Bronchial epithelial cell (primary cell): ENCODE results near the gene CTU2. TPM values are rescaled to one million over a fixed set of nuclear protein-coding genes. Genes with fewer than 3 reads are reported as not detected.

Experiments used
- DNase-seq: peaks from one replicate; pipeline ENCODE4 v3.0.0-alpha.2; 2010; ENCODE audit warnings: low read depth
- FAIRE-seq: peaks from 2 replicates; lab custom pipeline; 2011; peaks lifted over from hg19 to GRCh38; lab: Jason Lieb, UNC
- H3K27me3 ChIP-seq: 2 replicates; pipeline ENCODE4 v1.5.1; 2011; ENCODE audit warnings: low read length; ENCODE audit not compliant: control insufficient read depth, insufficient read depth
- H3K36me3 ChIP-seq: 2 replicates; pipeline ENCODE4 v1.5.1; 2011; ENCODE audit warnings: low read length; ENCODE audit not compliant: control insufficient read depth, insufficient read depth
- H3K4me3 ChIP-seq: 2 replicates; pipeline ENCODE4 v1.5.1; 2011; ENCODE audit warnings: mild to moderate bottlenecking, low read depth, low read length, control low read depth
- total RNA-seq: library from RNA; depleted of rRNA; stranded (reverse); fragments of >200 nt; gene quantifications from 2 replicates; pipeline ENCODE4 v1.2.1, GENCODE V29; 2014
- TF ChIP-seq, protein P1 (sequence below): IDR thresholded peaks from 2 replicates; pipeline ENCODE4 v1.5.1; 2011; ENCODE audit warnings: mild to moderate bottlenecking, moderate library complexity, low read length, control low read depth, inconsistent platforms; ENCODE audit not compliant: insufficient read depth, severe bottlenecking

The CTU2 gene
- total RNA-seq, 1 donor from 2014 or later, result 31.1 TPM

DNA sequence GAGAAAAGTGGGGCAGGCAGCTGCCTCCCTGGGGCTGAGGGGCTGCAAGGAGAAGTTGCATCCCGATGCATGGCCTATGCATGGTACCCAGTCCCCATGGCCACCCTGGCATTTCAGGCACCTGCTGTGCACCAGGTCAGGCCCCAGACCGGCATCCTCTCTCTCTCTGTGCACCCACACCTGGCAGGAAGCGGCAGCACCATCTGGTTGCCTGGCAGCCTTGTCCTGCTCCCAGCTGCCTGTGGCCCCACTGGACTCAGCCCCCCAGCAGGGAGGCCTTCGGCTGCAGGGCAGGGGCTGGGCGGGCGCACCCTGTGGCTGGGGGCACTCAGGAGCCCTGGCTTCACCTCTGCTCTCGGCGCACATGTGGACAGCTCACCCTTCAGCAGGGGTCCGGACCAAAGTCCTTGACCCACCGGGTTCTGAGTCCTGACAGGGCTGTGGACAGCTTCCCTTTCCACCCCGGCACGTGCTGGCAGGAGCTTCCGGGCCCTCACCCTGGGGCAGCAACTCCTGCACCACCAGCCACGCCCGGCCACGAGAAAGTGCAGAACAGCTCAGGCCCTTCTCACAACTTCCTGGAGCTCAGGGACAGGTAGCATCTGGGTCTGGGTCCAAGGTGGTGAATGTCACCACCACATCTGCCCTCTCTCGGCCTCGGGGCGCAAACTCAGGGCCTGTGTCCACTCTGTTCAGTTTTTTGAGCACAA lies 36.7 kb downstream of the CTU2 start:
- no peaks in the 10 kb centered on the region for H3K27me3 ChIP-seq
- H3K4me3 ChIP-seq, result no peak overlapping the region
- H3K36me3 ChIP-seq, result peaks cover 25% of the 10 kb centered on the region
- TF ChIP-seq, protein P1, sequence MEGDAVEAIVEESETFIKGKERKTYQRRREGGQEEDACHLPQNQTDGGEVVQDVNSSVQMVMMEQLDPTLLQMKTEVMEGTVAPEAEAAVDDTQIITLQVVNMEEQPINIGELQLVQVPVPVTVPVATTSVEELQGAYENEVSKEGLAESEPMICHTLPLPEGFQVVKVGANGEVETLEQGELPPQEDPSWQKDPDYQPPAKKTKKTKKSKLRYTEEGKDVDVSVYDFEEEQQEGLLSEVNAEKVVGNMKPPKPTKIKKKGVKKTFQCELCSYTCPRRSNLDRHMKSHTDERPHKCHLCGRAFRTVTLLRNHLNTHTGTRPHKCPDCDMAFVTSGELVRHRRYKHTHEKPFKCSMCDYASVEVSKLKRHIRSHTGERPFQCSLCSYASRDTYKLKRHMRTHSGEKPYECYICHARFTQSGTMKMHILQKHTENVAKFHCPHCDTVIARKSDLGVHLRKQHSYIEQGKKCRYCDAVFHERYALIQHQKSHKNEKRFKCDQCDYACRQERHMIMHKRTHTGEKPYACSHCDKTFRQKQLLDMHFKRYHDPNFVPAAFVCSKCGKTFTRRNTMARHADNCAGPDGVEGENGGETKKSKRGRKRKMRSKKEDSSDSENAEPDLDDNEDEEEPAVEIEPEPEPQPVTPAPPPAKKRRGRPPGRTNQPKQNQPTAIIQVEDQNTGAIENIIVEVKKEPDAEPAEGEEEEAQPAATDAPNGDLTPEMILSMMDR, result no peak
- FAIRE-seq, result no peak
- DNase-seq, result no peak

DNA sequence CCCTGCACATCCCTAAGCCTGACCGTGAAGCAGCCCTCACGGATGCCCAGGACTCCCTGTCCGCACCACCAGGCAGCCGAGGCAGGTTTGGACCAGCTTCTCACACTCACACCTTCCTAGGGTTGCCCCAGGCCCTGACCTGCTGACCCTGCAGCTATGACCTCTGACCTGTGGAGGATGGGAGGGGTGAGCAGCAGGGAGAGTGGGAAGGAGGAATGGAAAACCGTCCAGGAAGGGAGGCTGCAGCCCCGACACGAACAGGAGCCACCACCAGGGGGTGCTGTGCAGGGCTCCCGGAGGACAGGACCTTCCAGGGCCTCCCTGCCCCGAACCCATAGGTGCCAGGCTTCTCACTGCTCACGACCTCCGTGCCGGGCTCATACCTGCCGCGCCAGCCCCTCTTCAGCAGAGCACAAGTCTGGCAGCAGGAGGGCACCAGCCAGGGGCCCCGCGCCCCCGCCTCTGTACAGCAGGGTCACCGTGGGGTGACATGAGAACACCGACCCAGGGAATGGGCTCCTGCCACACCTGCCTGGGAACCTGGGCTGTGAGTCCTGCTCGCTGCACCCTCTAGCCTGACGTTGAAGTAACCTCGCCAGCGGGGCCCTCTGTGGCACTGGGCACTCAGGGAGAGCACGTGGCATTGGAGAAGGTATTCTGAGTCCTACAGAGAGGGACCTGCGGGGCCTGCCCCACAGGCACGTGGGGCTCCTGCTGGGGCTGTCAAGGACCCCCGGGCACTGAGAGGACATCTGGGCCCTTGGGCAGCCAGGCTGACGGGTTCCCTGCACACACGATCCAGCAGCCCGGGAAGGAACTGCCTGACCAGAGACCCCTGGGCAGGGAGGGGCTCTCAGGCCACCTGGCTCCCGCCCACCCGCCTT lies 37.6 kb downstream of the CTU2 start:
- H3K36me3 ChIP-seq, result peaks cover 23% of the 10 kb centered on the region
- TF ChIP-seq, protein P1, result peak; percentile 94
- DNase-seq (peak; percentile 43), FAIRE-seq (peak; percentile 50)
- no peak overlapping the region for H3K4me3 ChIP-seq
- H3K27me3 ChIP-seq, result no peaks in the 10 kb centered on the region

DNA sequence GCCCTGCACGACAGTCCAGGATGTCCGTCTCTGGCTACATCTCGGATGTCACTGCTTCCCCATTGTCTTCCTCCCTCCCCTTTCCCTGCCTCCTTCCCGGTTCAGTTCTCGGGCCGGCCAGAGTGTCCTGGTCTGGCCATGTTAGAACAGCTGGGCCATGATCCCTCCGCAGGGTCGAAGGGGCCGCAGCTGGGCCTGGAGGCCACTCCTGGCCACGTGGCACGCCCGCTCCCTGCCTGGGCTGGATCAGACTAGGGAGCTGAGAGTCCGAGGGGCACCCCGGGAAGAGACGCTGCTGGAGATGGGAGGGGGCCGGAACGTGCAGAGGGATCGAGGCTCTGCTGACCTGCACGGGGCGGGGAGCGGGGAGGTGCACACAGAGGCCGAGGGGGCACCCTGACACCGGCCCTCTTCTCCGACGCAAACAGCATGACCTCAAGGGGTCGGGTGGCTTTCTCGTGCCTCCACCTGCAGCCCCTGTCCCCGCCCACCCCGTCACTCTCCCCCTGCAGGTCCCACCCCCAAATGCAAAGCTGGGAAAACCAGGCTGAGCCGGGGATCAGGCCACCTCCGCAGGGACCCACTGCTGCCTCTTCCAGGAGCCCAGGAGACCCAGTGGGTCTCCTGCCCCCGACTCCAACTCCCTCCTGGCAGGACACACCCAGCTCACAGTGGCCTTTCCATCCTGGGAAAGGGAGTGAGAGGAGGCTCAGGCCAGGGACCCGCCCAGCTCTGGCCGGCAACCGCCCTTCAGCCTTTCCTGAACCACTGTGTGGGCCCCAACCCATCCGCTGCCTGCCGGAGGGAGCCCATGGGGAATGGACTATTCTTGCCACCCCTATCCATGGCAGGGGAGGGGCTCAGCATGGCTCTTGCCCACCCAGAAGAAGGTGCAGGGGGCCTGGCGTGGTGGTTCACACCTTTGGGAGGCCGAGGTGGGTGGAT lies 38.5 kb downstream of the CTU2 start:
- no peak overlapping the region for H3K4me3 ChIP-seq
- TF ChIP-seq, protein P1, result no peak
- DNase-seq (no peak), FAIRE-seq (no peak)
- H3K36me3 ChIP-seq, result peaks cover 24% of the 10 kb centered on the region
- H3K27me3 ChIP-seq, result no peaks in the 10 kb centered on the region

DNA sequence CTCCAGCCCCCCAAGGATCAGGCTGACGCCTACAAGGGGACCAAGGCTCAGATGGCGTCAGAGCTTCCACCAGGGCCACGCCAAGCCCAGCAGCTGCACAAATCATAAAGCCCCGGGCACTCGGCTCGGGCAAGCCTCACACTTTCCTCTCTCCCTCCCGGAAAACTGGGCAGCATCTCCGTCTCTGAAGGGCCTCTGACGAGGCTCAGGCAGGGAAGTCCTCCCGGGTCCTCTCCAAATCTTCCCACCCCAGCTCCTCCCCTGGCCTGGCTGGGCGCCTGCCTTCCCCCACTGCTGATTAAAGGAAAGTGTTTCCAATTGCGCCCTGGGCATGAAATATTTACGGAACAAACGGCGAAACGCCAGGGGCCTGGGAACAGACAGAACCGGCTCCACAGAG lies 40.2 kb downstream of the CTU2 start:
- TF ChIP-seq, protein P1, result no peak
- Histone ChIP-seq H3K4me3 (no peak overlapping the region), H3K27me3 (no peaks in the 10 kb centered on the region), H3K36me3 (peaks cover 17% of the 10 kb centered on the region)
- DNase-seq, result no peak
- no peak for FAIRE-seq

DNA sequence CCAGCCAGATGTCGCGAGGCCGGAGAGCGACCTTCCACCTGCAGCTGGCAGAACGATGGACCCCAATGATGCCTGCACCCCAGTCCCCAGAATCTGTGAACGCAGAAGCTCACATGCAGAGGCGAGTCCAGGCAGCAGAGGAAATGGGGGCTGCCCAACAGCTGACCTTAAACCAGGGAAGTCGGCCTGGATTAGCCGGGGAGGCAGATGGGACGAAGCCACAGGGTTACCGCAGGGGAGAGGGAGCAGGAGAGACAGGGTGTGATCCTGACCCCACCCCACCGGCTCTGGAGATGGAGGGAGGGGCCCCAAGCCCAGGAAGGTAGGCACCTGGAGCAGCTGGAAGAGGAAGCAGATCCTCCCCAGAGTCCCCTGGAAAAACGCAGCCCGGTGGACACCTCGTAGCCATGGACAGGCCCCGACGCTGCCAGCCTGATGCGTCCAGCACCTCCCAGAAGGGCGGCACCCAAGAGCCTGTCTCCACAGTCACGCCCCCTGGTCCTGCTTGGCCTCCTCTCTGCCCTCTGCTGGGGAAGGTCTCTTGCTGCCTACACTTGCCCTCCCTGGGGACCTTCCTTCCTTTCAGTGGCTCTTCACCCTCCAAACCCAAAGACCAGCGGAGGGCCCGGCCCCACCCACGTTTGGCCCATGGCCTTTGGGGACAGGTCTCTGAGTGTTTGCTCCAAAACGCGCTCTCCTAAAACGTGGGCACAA lies 41.4 kb downstream of the CTU2 start:
- TF ChIP-seq, protein P1, result peak; percentile 79
- Histone ChIP-seq H3K27me3 (no peaks in the 10 kb centered on the region), H3K36me3 (peaks cover 16% of the 10 kb centered on the region), H3K4me3 (no peak overlapping the region)
- DNase-seq (peak; percentile 40), FAIRE-seq (no peak)
